H1 (cell line): ENCODE results near the gene AOC1. TPM values are rescaled to one million over a fixed set of nuclear protein-coding genes. Genes with fewer than 3 reads are reported as not detected.

Experiments used
- CTCF ChIA-PET: fragments of 300-600 bp; sonication (Branson Sonifier 250); formaldehyde crosslinking; loops from one replicate; lab custom pipeline; 2021; ENCODE audit not compliant: partially characterized antibody; lab: Charles Lee
- POLR2A ChIA-PET: fragments of 300-600 bp; sonication (Branson Sonifier 250); formaldehyde crosslinking; loops from one replicate; lab custom pipeline; 2021; ENCODE audit warnings: inconsistent platforms; ENCODE audit not compliant: partially characterized antibody; lab: Charles Lee
- DNase-seq, 2 experiments: peaks; one replicate each; pipeline versions ENCODE4 v3.0.0 to v3.0.0-alpha.2; 2010 to 2022; ENCODE audit warnings: low spot score in 2 of 2, low read depth in 1 of 2, mixed read lengths in 1 of 2
- FAIRE-seq: peaks from 2 replicates; lab custom pipeline; 2011; peaks lifted over from hg19 to GRCh38; lab: Jason Lieb, UNC
- H2AFZ ChIP-seq: 2 replicates; pipeline ENCODE4 v1.8.1; 2012; ENCODE audit warnings: low read length, inconsistent platforms
- H2AK5ac ChIP-seq: 2 replicates; pipeline ENCODE4 v1.6.1; 2013; ENCODE audit warnings: low read depth, low read length
- H2BK120ac ChIP-seq: replicated peaks from 2 replicates; pipeline ENCODE3; 2013; ENCODE audit warnings: low read depth, low read length, inconsistent platforms
- H2BK12ac ChIP-seq: 2 replicates; pipeline ENCODE4 v1.6.1; 2013; ENCODE audit warnings: low read depth, low read length
- H2BK15ac ChIP-seq: 2 replicates; pipeline ENCODE4 v1.6.1; 2013; ENCODE audit warnings: low read length
- H2BK20ac ChIP-seq: 2 replicates; pipeline ENCODE4 v1.6.1; 2013; ENCODE audit warnings: low read length
- H2BK5ac ChIP-seq: 2 replicates; pipeline ENCODE4 v1.6.1; 2013; ENCODE audit warnings: low read depth, low read length
- H3K14ac ChIP-seq: 2 replicates; pipeline ENCODE4 v1.6.1; 2013; ENCODE audit warnings: inconsistent platforms; ENCODE audit not compliant: insufficient read length
- H3K18ac ChIP-seq: 2 replicates; pipeline ENCODE4 v1.6.1; 2013; ENCODE audit warnings: low read length; ENCODE audit errors: extremely low read depth
- H3K23ac ChIP-seq: 2 replicates; pipeline ENCODE4 v1.6.1; 2013; ENCODE audit warnings: inconsistent platforms; ENCODE audit not compliant: insufficient read length
- H3K23me2 ChIP-seq: 2 replicates; pipeline ENCODE4 v1.6.1; 2013; ENCODE audit warnings: low read depth, low read length
- H3K27ac ChIP-seq: 2 replicates; pipeline ENCODE4 v1.6.1; 2011; ENCODE audit warnings: low read depth, low read length, inconsistent platforms
- H3K27me3 ChIP-seq, 4 experiments: replicated peaks in 1 of 4; 1 replicate in 1 of 4; 2 replicates in 3 of 4; pipeline versions ENCODE4 v1.6.1 to v1.8.1; 2011 to 2013; ENCODE audit warnings: low read length in 3 of 4, mild to moderate bottlenecking in 3 of 4, inconsistent platforms in 2 of 4, mixed read lengths in 2 of 4, moderate library complexity in 1 of 4; ENCODE audit not compliant: control insufficient read depth in 3 of 4, insufficient read depth in 3 of 4; ENCODE audit errors: extremely low read depth in 1 of 4
- H3K36me3 ChIP-seq, 4 experiments: 2 replicates each; pipeline versions ENCODE4 v1.6.1 to v1.8.1; 2011 to 2013; ENCODE audit warnings: mild to moderate bottlenecking in 4 of 4, low read length in 3 of 4, moderate library complexity in 2 of 4, control low read depth in 1 of 4, inconsistent platforms in 1 of 4; ENCODE audit not compliant: insufficient read depth in 4 of 4, control insufficient read depth in 2 of 4
- H3K4ac ChIP-seq: replicated peaks from 2 replicates; pipeline ENCODE3; 2013; ENCODE audit warnings: low read length, low read depth, mixed read lengths, inconsistent platforms; ENCODE audit not compliant: insufficient read length
- H3K4me1 ChIP-seq, 4 experiments: replicated peaks in 1 of 4; 1 replicate in 1 of 4; 2 replicates in 3 of 4; pipeline versions ENCODE4 v1.6.1 to v1.8.1; 2011 to 2013; ENCODE audit warnings: low read length in 3 of 4, inconsistent platforms in 2 of 4, mixed read lengths in 1 of 4; ENCODE audit not compliant: insufficient read depth in 4 of 4, control insufficient read depth in 3 of 4
- H3K4me2 ChIP-seq, 2 experiments: 2 replicates each; pipeline versions ENCODE4 v1.6.1 to v1.8.1; 2011 to 2013; ENCODE audit warnings: low read depth in 2 of 2, low read length in 2 of 2, control low read depth in 1 of 2, inconsistent platforms in 1 of 2, mild to moderate bottlenecking in 1 of 2; ENCODE audit not compliant: insufficient read depth in 1 of 2
- H3K4me3 ChIP-seq, 4 experiments: fragments of 200-600, 300-600 bp in 1 of 4; sonication (generic), shearing (Covaris generic), sonication (Bioruptor Twin) in 1 of 4; 2 replicates each; pipeline versions ENCODE4 v1.5.1 to v1.8.1; 2011 to 2016; ENCODE audit warnings: low read length in 4 of 4, low read depth in 3 of 4, control low read depth in 2 of 4, inconsistent platforms in 2 of 4, mild to moderate bottlenecking in 2 of 4, mixed read lengths in 1 of 4, moderate library complexity in 1 of 4; ENCODE audit not compliant: insufficient read depth in 2 of 4; ENCODE audit errors: extremely low read depth in 1 of 4
- H3K56ac ChIP-seq: replicated peaks from 2 replicates; pipeline ENCODE3; 2013; ENCODE audit warnings: low read depth, mild to moderate bottlenecking, mixed read lengths, low read length, inconsistent platforms; ENCODE audit not compliant: insufficient read length
- H3K79me1 ChIP-seq: 2 replicates; pipeline ENCODE4 v1.6.1; 2013; ENCODE audit warnings: low read depth, low read length, control low read depth
- H3K79me2 ChIP-seq, 2 experiments: 2 replicates each; pipeline versions ENCODE4 v1.6.1 to v1.8.1; 2012 to 2013; ENCODE audit warnings: low read length in 2 of 2, mild to moderate bottlenecking in 2 of 2, inconsistent platforms in 1 of 2; ENCODE audit not compliant: insufficient read depth in 2 of 2, control insufficient read depth in 1 of 2
- H3K9ac ChIP-seq, 4 experiments: replicated peaks in 1 of 4; 1 replicate in 1 of 4; 2 replicates in 3 of 4; pipeline versions ENCODE4 v1.6.1 to v1.8.1; 2011 to 2013; ENCODE audit warnings: low read depth in 3 of 4, low read length in 3 of 4, control low read depth in 2 of 4, mild to moderate bottlenecking in 2 of 4, moderate library complexity in 2 of 4, inconsistent platforms in 1 of 4; ENCODE audit errors: extremely low read depth in 1 of 4
- H3K9me3 ChIP-seq, 2 experiments: 2 replicates each; pipeline versions ENCODE4 v1.6.1 to v1.8.1; 2012 to 2013; ENCODE audit warnings: mild to moderate bottlenecking in 2 of 2, moderate library complexity in 2 of 2, control low read depth in 1 of 2, inconsistent platforms in 1 of 2, low read depth in 1 of 2, low read length in 1 of 2, mixed read lengths in 1 of 2; ENCODE audit not compliant: insufficient read depth in 2 of 2
- H4K20me1 ChIP-seq, 2 experiments: replicated peaks in 1 of 2; 2 replicates each; pipeline versions ENCODE3 to v1.8.1; 2011 to 2013; ENCODE audit warnings: inconsistent platforms in 2 of 2, low read length in 2 of 2, mild to moderate bottlenecking in 1 of 2; ENCODE audit not compliant: insufficient read depth in 2 of 2, control insufficient read depth in 1 of 2
- H4K5ac ChIP-seq: 2 replicates; pipeline ENCODE4 v1.6.1; 2013; ENCODE audit warnings: low read length, low read depth, mixed read lengths, inconsistent platforms; ENCODE audit not compliant: insufficient read length
- H4K8ac ChIP-seq: 2 replicates; pipeline ENCODE4 v1.8.0; 2013; ENCODE audit warnings: mild to moderate bottlenecking, moderate library complexity, low read length, inconsistent platforms; ENCODE audit not compliant: insufficient read depth; ENCODE audit errors: extremely low read depth
- H4K91ac ChIP-seq: replicated peaks from 2 replicates; pipeline ENCODE3; 2013; ENCODE audit warnings: low read length, mixed read lengths, inconsistent platforms; ENCODE audit not compliant: insufficient read length
- GABPA ChIP-seq: IDR thresholded peaks from 2 replicates; pipeline ENCODE4 v1.6.1; 2011; ENCODE audit warnings: mild to moderate bottlenecking, low read length, moderate library complexity, borderline replicate concordance; ENCODE audit not compliant: insufficient read depth
- JUND ChIP-seq: IDR thresholded peaks from 2 replicates; pipeline ENCODE4 v1.6.1; 2011; ENCODE audit warnings: mild to moderate bottlenecking, improper control_type of control experiment, low read length
- KDM1A ChIP-seq: fragments of 200-600, 300-600 bp; sonication (generic); IDR thresholded peaks from 2 replicates; pipeline ENCODE4 v1.7.1; 2016; ENCODE audit warnings: mild to moderate bottlenecking, low read length, borderline replicate concordance
- MAFK ChIP-seq: IDR thresholded peaks from 2 replicates; pipeline ENCODE4 v1.6.1; 2012; ENCODE audit warnings: low read depth, mild to moderate bottlenecking, improper control_type of control experiment, low read length
- RBBP5 ChIP-seq: IDR thresholded peaks from 2 replicates; pipeline ENCODE4 v1.7.1; 2012; ENCODE audit warnings: low read depth, mild to moderate bottlenecking, inconsistent platforms, low read length, moderate library complexity, borderline replicate concordance
- RXRA ChIP-seq: IDR thresholded peaks from 2 replicates; pipeline ENCODE4 v1.6.1; 2011; ENCODE audit warnings: low read depth, mild to moderate bottlenecking, low read length, moderate library complexity; ENCODE audit not compliant: insufficient read depth
- SIN3A ChIP-seq, 2 experiments: IDR thresholded peaks in 1 of 2; conservative IDR thresholded peaks in 1 of 2; 2 replicates each; pipeline ENCODE4 v1.6.1; 2011 to 2012; ENCODE audit warnings: low read length in 2 of 2, improper control_type of control experiment in 1 of 2, low read depth in 1 of 2, mild to moderate bottlenecking in 1 of 2
- SIRT6 ChIP-seq: IDR thresholded peaks from one replicate; pipeline ENCODE4 v1.7.1; 2012; ENCODE audit warnings: low read length, inconsistent platforms
- WGBS, 2 experiments: shearing (Covaris generic) in 1 of 2; methylation state at CpG; one replicate each; pipeline versions ENCODE4 v1.1.6 to v1.1.7; 2013 to 2015; ENCODE audit warnings: low lambda C conversion rate in 2 of 2, mixed read lengths in 2 of 2, inconsistent platforms in 1 of 2, low coverage in 1 of 2, missing lambda C conversion rate in 1 of 2; ENCODE audit not compliant: insufficient replicate concordance in 2 of 2, insufficient coverage in 1 of 2, insufficient read length in 1 of 2; ENCODE audit errors: extremely low coverage in 1 of 2, missing lambda C conversion rate in 1 of 2; 5-methylcytosine and 5-hydroxymethylcytosine counted together
- polyA plus RNA-seq, 7 experiments: library from polyadenylated mRNA; depleted of rRNA in 3 of 7; stranded (reverse) in 5 of 7; unstranded in 2 of 7; fragments of >200 nt in 5 of 7; fragments of 200-250 nt in 2 of 7; gene quantifications; 1 replicate in 5 of 7; 2 replicates in 1 of 7; 4 replicates in 1 of 7; pipeline versions ENCODE4 v1.2.1 to v1.2.3, GENCODE V29; 2011 to 2013; ENCODE audit warnings: missing spikeins in 2 of 7, mixed read lengths in 2 of 7
- total RNA-seq: library from RNA; stranded (reverse); fragmentation: NEBNext Ultra II Directional; extraction: Animal tissue kit (Norgen Biotek cat#: 25700); gene quantifications from 2 replicates; pipeline ENCODE4 v1.2.1, GENCODE V29; 2021

Gene AOC1
- total and polyA plus RNA-seq, 2 of the 8 experiments (the other 6 are each of a cell fraction or from before 2014, with no cell fraction given) = 0.15 to 0.17 TPM

DNA sequence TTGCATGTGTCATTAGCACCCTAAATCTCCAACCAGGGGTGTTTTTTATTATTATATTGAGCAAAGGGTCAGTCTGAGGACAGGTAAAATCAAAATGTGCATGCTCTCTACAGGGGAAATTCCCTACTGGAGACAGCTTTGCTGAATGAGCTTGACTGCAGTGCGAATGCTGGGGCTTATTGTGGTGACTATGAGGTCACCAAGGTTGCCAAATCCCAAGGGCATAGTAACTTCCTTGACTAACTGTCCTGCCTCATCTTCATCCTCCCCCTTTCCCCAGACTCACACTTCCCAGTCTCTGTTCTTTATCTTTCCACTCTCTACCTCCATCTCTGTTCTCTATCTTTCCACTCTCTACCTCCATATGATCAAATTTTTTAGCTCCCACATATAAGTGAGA, 22.9 kb upstream of the AOC1 start:
- H3K79me1 ChIP-seq = no peaks in the 10 kb centered on the region; the same call in 1 of the 2 replicates
- H3K23ac ChIP-seq = no peak overlapping the region
- H2AFZ ChIP-seq = no peak overlapping the region
- no peak overlapping the region for H2BK20ac ChIP-seq
- WGBS, 2 experiments = 69% methylated on average over 1 of the region's 1 CpG; no CpG with 5 or more reads in 1 of the 2 experiments
- no peak overlapping the region for H3K18ac ChIP-seq
- TF ChIP-seq MAFK = no peak
- no peak for TF ChIP-seq KDM1A
- no peak for TF ChIP-seq RXRA
- TF ChIP-seq GABPA = no peak
- TF ChIP-seq SIN3A (conservative IDR thresholded peaks at IDR 0.05 in 1 of 2, IDR thresholded peaks at IDR 0.05 in 1 of 2; ENCODE audit: low read depth in 1 of 2, low read length in 2 of 2) = no peak
- TF ChIP-seq RBBP5 = no peak
- TF ChIP-seq SIRT6 = no peak
- no peak for TF ChIP-seq JUND
- TF ChIP-seq, all 59 proteins: peak for 0
- no peak overlapping the region for H3K4me2 ChIP-seq
- POLR2A ChIA-PET = no interaction called here
- H3K4me3 ChIP-seq = no peak overlapping the region
- H3K14ac ChIP-seq = no peak overlapping the region
- H3K27me3 ChIP-seq = no peaks in the 10 kb centered on the region; a peak in 1 of 7 replicates
- no peaks in the 10 kb centered on the region for H3K4me1 ChIP-seq
- H2BK5ac ChIP-seq = no peak overlapping the region
- H3K23me2 ChIP-seq = no peaks in the 10 kb centered on the region
- H4K5ac ChIP-seq = no peak overlapping the region
- H3K56ac ChIP-seq = no peak overlapping the region
- no peak overlapping the region for H2AK5ac ChIP-seq
- H3K9me3 ChIP-seq = no peaks in the 10 kb centered on the region; a peak in 1 of 4 replicates
- no peak overlapping the region for H2BK120ac ChIP-seq
- H3K36me3 ChIP-seq = no peaks in the 10 kb centered on the region
- no peak overlapping the region for H3K27ac ChIP-seq
- no peak overlapping the region for H2BK15ac ChIP-seq
- H3K79me2 ChIP-seq = no peaks in the 10 kb centered on the region
- no peak overlapping the region for H3K9ac ChIP-seq
- H4K91ac ChIP-seq = no peak overlapping the region
- no peak for DNase-seq
- no peak overlapping the region for H2BK12ac ChIP-seq
- CTCF ChIA-PET = no interaction called here
- no peak overlapping the region for H4K8ac ChIP-seq
- no peak for FAIRE-seq
- no peak overlapping the region for H3K4ac ChIP-seq
- H4K20me1 ChIP-seq = no peaks in the 10 kb centered on the region
